K562 (cell line): ENCODE results near the gene C6orf47. TPM values are rescaled to one million over a fixed set of nuclear protein-coding genes. Genes with fewer than 3 reads are reported as not detected.

Experiments
- DDX20 ChIP-seq: fragments of 450-650 bp; IDR thresholded peaks from 2 replicates; pipeline ENCODE4 v1.6.1; 2016; ENCODE audit warnings: missing genetic modification characterization, low read depth, mild to moderate bottlenecking, missing compliant biosample characterization, moderate library complexity
- GTF2B ChIP-seq: IDR thresholded peaks from 2 replicates; pipeline ENCODE4 v1.6.1; 2011; ENCODE audit not compliant: insufficient read length; ENCODE audit errors: extremely low read depth
- HDGF ChIP-seq: fragments of 450-650 bp; IDR thresholded peaks from 2 replicates; pipeline ENCODE4 v1.6.1; 2016
- JUN ChIP-seq, 2 experiments: sonication (generic) in 1 of 2; formaldehyde crosslinking in 1 of 2; IDR thresholded peaks; 2 replicates each; pipeline versions ENCODE4 v1.6.1 to v1.8.0; 2012 to 2022; ENCODE audit warnings: borderline replicate concordance in 2 of 2, mild to moderate bottlenecking in 2 of 2, improper control_type of control experiment in 1 of 2, low read depth in 1 of 2, low read length in 1 of 2, missing genetic modification reagents in 1 of 2
- SIN3B ChIP-seq: fragments of 450-650 bp; IDR thresholded peaks from 2 replicates; pipeline ENCODE4 v1.6.1; 2017; ENCODE audit warnings: low read depth, mild to moderate bottlenecking, moderate library complexity
- SIX5 ChIP-seq, 2 experiments: IDR thresholded peaks; 2 replicates each; pipeline ENCODE4 v1.6.1; 2011; ENCODE audit warnings: low read length in 2 of 2, borderline replicate concordance in 1 of 2, low read depth in 1 of 2, mild to moderate bottlenecking in 1 of 2, moderate library complexity in 1 of 2; ENCODE audit not compliant: insufficient read depth in 1 of 2
- TCFL5 ChIP-seq: fragments of 250-450 bp; sonication (Bioruptor Pico); conservative IDR thresholded peaks from 2 replicates; pipeline ENCODE4 v1.6.1; 2021; ENCODE audit warnings: mild to moderate bottlenecking, moderate library complexity, matching md5 sums
- U2AF1 ChIP-seq: fragments of 200-400 bp; formaldehyde crosslinking; optimal IDR thresholded peaks from 2 replicates; pipeline ENCODE3; 2017; ENCODE audit warnings: mild to moderate bottlenecking, low read depth, low read length, moderate library complexity
- ZBTB49 ChIP-seq: sonication (generic); formaldehyde crosslinking; IDR thresholded peaks from 2 replicates; pipeline ENCODE4 v1.8.0; 2022; ENCODE audit warnings: missing genetic modification reagents, mild to moderate bottlenecking, borderline replicate concordance
- ZNF253 ChIP-seq: fragments of 250-450 bp; sonication (Bioruptor Pico); conservative IDR thresholded peaks from 2 replicates; pipeline ENCODE4 v1.6.1; 2021; ENCODE audit warnings: mild to moderate bottlenecking
- ZNF707 ChIP-seq: fragments of 250-450 bp; sonication (Bioruptor Pico); conservative IDR thresholded peaks from 2 replicates; pipeline ENCODE4 v1.8.0; 2022; ENCODE audit warnings: inconsistent platforms, mild to moderate bottlenecking, moderate library complexity
- polyA plus RNA-seq, 8 experiments: library from polyadenylated mRNA; depleted of rRNA in 4 of 8; stranded (reverse) in 5 of 8; unstranded in 3 of 8; fragments of >200 nt; fragmentation: Nextera tagmentation in 2 of 8; fragmentation: Illumina TruSeq in 1 of 8; extraction: Ambion mirVana in 2 of 8; extraction: Trizol in 1 of 8; gene quantifications; 2 replicates each; pipeline versions ENCODE4 v1.2.1 to v1.2.3, GENCODE V29; 2011 to 2014; ENCODE audit warnings: inconsistent platforms in 1 of 8, missing spikeins in 1 of 8
- total RNA-seq, 7 experiments: library from RNA; depleted of rRNA in 6 of 7; stranded (reverse); fragments of >200 nt in 6 of 7; fragmentation: Illumina TruSeq in 2 of 7; extraction: Trizol in 2 of 7; gene quantifications; 2 replicates each; pipeline versions ENCODE4 v1.2.1 to v1.2.3, GENCODE V29; 2011 to 2021; ENCODE audit warnings: low replicate concordance in 1 of 7
- TF ChIP-seq, protein P1 (sequence below), 2 experiments: fragments of 450-650 bp in 1 of 2; sonication (generic) in 1 of 2; formaldehyde crosslinking in 1 of 2; IDR thresholded peaks in 1 of 2; conservative IDR thresholded peaks in 1 of 2; 2 replicates each; pipeline versions ENCODE4 v1.6.1 to v1.8.1; 2016 to 2023; ENCODE audit warnings: mild to moderate bottlenecking in 2 of 2, moderate library complexity in 2 of 2, inconsistent platforms in 1 of 2, missing genetic modification reagents in 1 of 2
- TF ChIP-seq, protein P2 (sequence below): sonication (generic); formaldehyde crosslinking; IDR thresholded peaks from 2 replicates; pipeline ENCODE4 v1.8.1; 2022; ENCODE audit warnings: missing genetic modification reagents
- TF ChIP-seq, protein P3 (sequence below): fragments of 450-650 bp; formaldehyde crosslinking; conservative IDR thresholded peaks from 2 replicates; pipeline ENCODE4 v1.4.0; 2022; ENCODE audit warnings: mild to moderate bottlenecking, missing genetic modification characterization
- TF ChIP-seq, protein P4 (sequence below): fragments of 450-650 bp; conservative IDR thresholded peaks from 2 replicates; pipeline ENCODE4 v1.6.1; 2016; ENCODE audit warnings: missing genetic modification characterization, low read depth, mild to moderate bottlenecking, control low read depth, missing compliant biosample characterization

Gene C6orf47
- total and polyA plus RNA-seq, 9 of the 15 experiments (the other 6 are each of a cell fraction or from before 2014, with no cell fraction given) = 0.14 to 43.8 (median 27.0) TPM

DNA sequence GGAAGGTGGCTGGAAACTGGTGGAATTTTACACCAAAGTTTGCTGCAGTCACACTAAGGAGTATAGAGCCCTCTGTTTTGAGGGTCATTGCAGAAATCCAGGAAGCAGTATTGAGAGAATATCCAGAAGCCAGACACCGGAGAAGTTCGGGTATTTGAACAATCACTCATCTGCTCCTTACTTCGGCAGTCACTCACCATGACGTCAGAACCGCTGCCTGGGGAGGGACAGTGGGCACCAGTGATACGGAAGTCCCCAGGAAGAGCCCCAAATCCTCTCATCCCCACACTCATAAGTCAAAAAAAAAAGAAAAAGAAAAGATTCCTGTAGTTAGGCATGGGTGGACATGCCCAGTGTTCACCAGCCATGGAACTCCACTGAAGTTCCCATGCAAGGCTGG, 16.3 kb upstream of the C6orf47 start (continued):
- TF ChIP-seq ZBTB49 (CRISPR knock-in tag) (no peak), GTF2B (no peak), HDGF (no peak), ZNF253 (CRISPR knock-in tag) (no peak), U2AF1 (no peak), SIX5 (IDR thresholded peaks at IDR 0.05; ENCODE audit: borderline replicate concordance in 1 of 2, insufficient read depth in 1 of 2, low read depth in 1 of 2, low read length in 2 of 2) (no peak), TCFL5 (CRISPR knock-in tag) (no peak), ZNF707 (CRISPR knock-in tag) (no peak), DDX20 (no peak), SIN3B (no peak), JUN (IDR thresholded peaks at IDR 0.05; ENCODE audit: borderline replicate concordance, low read depth, low read length) (no peak; the same call in 1 of the 2 replicates), JUN (CRISPR knock-in tag; IDR thresholded peaks at IDR 0.05; ENCODE audit: borderline replicate concordance) (no peak)
- TF ChIP-seq, protein P1, sequence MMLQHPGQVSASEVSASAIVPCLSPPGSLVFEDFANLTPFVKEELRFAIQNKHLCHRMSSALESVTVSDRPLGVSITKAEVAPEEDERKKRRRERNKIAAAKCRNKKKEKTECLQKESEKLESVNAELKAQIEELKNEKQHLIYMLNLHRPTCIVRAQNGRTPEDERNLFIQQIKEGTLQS (IDR thresholded peaks at IDR 0.05) = peak; percentile 89
- TF ChIP-seq, protein P1 (CRISPR knock-in tag; conservative IDR thresholded peaks at IDR 0.05) = no peak
- TF ChIP-seq, protein P2, sequence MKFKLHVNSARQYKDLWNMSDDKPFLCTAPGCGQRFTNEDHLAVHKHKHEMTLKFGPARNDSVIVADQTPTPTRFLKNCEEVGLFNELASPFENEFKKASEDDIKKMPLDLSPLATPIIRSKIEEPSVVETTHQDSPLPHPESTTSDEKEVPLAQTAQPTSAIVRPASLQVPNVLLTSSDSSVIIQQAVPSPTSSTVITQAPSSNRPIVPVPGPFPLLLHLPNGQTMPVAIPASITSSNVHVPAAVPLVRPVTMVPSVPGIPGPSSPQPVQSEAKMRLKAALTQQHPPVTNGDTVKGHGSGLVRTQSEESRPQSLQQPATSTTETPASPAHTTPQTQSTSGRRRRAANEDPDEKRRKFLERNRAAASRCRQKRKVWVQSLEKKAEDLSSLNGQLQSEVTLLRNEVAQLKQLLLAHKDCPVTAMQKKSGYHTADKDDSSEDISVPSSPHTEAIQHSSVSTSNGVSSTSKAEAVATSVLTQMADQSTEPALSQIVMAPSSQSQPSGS = no peak
- TF ChIP-seq, protein P3, sequence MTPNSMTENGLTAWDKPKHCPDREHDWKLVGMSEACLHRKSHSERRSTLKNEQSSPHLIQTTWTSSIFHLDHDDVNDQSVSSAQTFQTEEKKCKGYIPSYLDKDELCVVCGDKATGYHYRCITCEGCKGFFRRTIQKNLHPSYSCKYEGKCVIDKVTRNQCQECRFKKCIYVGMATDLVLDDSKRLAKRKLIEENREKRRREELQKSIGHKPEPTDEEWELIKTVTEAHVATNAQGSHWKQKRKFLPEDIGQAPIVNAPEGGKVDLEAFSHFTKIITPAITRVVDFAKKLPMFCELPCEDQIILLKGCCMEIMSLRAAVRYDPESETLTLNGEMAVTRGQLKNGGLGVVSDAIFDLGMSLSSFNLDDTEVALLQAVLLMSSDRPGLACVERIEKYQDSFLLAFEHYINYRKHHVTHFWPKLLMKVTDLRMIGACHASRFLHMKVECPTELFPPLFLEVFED (CRISPR knock-in tag) = 0 out of 2 replicates have a peak, but pooled peaks have one; percentile 23
- TF ChIP-seq, protein P4, sequence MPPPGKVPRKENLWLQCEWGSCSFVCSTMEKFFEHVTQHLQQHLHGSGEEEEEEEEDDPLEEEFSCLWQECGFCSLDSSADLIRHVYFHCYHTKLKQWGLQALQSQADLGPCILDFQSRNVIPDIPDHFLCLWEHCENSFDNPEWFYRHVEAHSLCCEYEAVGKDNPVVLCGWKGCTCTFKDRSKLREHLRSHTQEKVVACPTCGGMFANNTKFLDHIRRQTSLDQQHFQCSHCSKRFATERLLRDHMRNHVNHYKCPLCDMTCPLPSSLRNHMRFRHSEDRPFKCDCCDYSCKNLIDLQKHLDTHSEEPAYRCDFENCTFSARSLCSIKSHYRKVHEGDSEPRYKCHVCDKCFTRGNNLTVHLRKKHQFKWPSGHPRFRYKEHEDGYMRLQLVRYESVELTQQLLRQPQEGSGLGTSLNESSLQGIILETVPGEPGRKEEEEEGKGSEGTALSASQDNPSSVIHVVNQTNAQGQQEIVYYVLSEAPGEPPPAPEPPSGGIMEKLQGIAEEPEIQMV (tag) = no peak
